ENCODE data around the gene GPR78.
"Not testable (repeated sequence)": the region's sequence is repeated elsewhere in the genome, so short reads cannot be mapped to it uniquely, and the experiment has no call there.

Gene GPR78

GRCh38 chr4:8564595-8564994 lies 15.6 kb upstream of the GPR78 start:
- DNase-seq (ENCODE audit: low read depth): no peak

GRCh38 chr4:8568068-8568668 lies 12.0 kb upstream of the GPR78 start:
- no peak for DNase-seq (ENCODE audit: low read depth)

GRCh38 chr4:8570201-8570600 lies 10.0 kb upstream of the GPR78 start:
- DNase-seq (ENCODE audit: low read depth): no peak

- DNase-seq (ENCODE audit: low read depth): no peak
These were observed 8.2 kb upstream of the GPR78 start for GRCh38 chr4:8571702-8572685.

GRCh38 chr4:8573266-8573665 lies 6.9 kb upstream of the GPR78 start:
- DNase-seq (ENCODE audit: low read depth): no peak

- DNase-seq (ENCODE audit: low read depth): no peak
These were observed 5.3 kb upstream of the GPR78 start for GRCh38 chr4:8574796-8575370.

GRCh38 chr4:8575457-8575856 lies 4.7 kb upstream of the GPR78 start:
- no peak for DNase-seq (ENCODE audit: low read depth)

- DNase-seq (ENCODE audit: low read depth): not testable (repeated sequence)
These were observed 3.6 kb upstream of the GPR78 start for GRCh38 chr4:8576591-8576990.

- no peak for DNase-seq (ENCODE audit: low read depth)
These were observed 3.1 kb upstream of the GPR78 start for GRCh38 chr4:8577046-8577445.

GRCh38 chr4:8577972-8578371 lies 2.2 kb upstream of the GPR78 start:
- DNase-seq (ENCODE audit: low read depth): no peak

GRCh38 chr4:8578717-8579116 lies 1.5 kb upstream of the GPR78 start:
- DNase-seq (ENCODE audit: low read depth): no peak

- no peak for DNase-seq (ENCODE audit: low read depth)
These were observed 469 bp upstream of the GPR78 start for GRCh38 chr4:8579526-8580320.

GRCh38 chr4:8581094-8581861 lies 1.1 kb downstream of the GPR78 start:
- DNase-seq (ENCODE audit: low read depth): no peak

GRCh38 chr4:8582016-8582415 lies 1.8 kb downstream of the GPR78 start:
- DNase-seq (ENCODE audit: low read depth): no peak

- no peak for DNase-seq (ENCODE audit: low read depth)
These were observed 2.2 kb downstream of the GPR78 start for GRCh38 chr4:8582436-8582835.

GRCh38 chr4:8582941-8583654 lies 2.9 kb downstream of the GPR78 start:
- DNase-seq (ENCODE audit: low read depth): no peak

GRCh38 chr4:8583655-8584025 lies 3.4 kb downstream of the GPR78 start:
- DNase-seq (ENCODE audit: low read depth): no peak

GRCh38 chr4:8585186-8585585 lies 5.0 kb downstream of the GPR78 start:
- no peak for DNase-seq (ENCODE audit: low read depth)

- DNase-seq (ENCODE audit: low read depth): no peak
These were observed 5.6 kb downstream of the GPR78 start for GRCh38 chr4:8585721-8586212.

- DNase-seq (ENCODE audit: low read depth): no peak
These were observed 6.1 kb downstream of the GPR78 start for GRCh38 chr4:8586246-8586645.

Measured in CMK (cell line).